HEK293 (cell line): ENCODE measurements around the gene DCAF7.

Experiments
- CTCF ChIA-PET: fragments of 350-600 bp; formaldehyde crosslinking; extraction: SDS; loops from one replicate; lab custom pipeline; 2021; ENCODE audit warnings: antibody characterized with exemption; lab: Yijun Ruan, JAX
- POLR2A ChIA-PET: fragments of 300-600 bp; formaldehyde crosslinking; extraction: SDS; loops from one replicate; lab custom pipeline; 2020; ENCODE audit warnings: antibody characterized with exemption, inconsistent platforms; lab: Yijun Ruan, JAX
- H3K27ac ChIP-seq: fragments of 200-500 bp; sonication (Bioruptor generic); 2 replicates; pipeline ENCODE4 v1.5.1; 2014; ENCODE audit warnings: low read depth, low read length, control low read depth, inconsistent platforms; ENCODE audit errors: extremely low read depth
- H3K36me3 ChIP-seq, 2 experiments: fragments of 200-500 bp in 1 of 2; sonication (Bioruptor generic) in 1 of 2; 1 replicate in 1 of 2; 2 replicates in 1 of 2; pipeline ENCODE4 v1.5.1; 2014 to 2017; ENCODE audit warnings: inconsistent platforms in 2 of 2, low read length in 2 of 2; ENCODE audit not compliant: control insufficient read depth in 2 of 2, insufficient read depth in 1 of 2
- H3K4me1 ChIP-seq: fragments of 200-500 bp; sonication (Bioruptor generic); 2 replicates; pipeline ENCODE4 v1.5.1; 2014; ENCODE audit warnings: mild to moderate bottlenecking, low read length, inconsistent platforms; ENCODE audit not compliant: control insufficient read depth, insufficient read depth
- H3K4me3 ChIP-seq: 2 replicates; pipeline ENCODE4 v1.5.1; 2011; ENCODE audit warnings: low read depth, mild to moderate bottlenecking, control low read depth, low read length, moderate library complexity
- H3K9me3 ChIP-seq: fragments of 200-500 bp; sonication (Bioruptor generic); 2 replicates; pipeline ENCODE4 v1.5.1; 2014; ENCODE audit warnings: low read depth, low read length, inconsistent platforms; ENCODE audit not compliant: control insufficient read depth, insufficient read depth
- GLI2 ChIP-seq: fragments of 450-650 bp; formaldehyde crosslinking; IDR thresholded peaks from 2 replicates; pipeline ENCODE4; 2017; ENCODE audit warnings: missing biosample characterization, missing genetic modification characterization, low read depth, borderline replicate concordance
- GLI4 ChIP-seq: fragments of 450-650 bp; formaldehyde crosslinking; IDR thresholded peaks from 2 replicates; pipeline ENCODE4 v1.5.1; 2016; ENCODE audit warnings: missing biosample characterization, missing genetic modification characterization
- GLIS1 ChIP-seq: fragments of 450-650 bp; formaldehyde crosslinking; IDR thresholded peaks from 2 replicates; pipeline ENCODE4 v1.5.1; 2016; ENCODE audit warnings: missing biosample characterization, missing genetic modification characterization
- HOXC10 ChIP-seq: sonication (generic); formaldehyde crosslinking; IDR thresholded peaks from 2 replicates; pipeline ENCODE4 v1.8.1; 2023; ENCODE audit warnings: mild to moderate bottlenecking, missing genetic modification reagents
- MYNN ChIP-seq: fragments of 450-650 bp; formaldehyde crosslinking; IDR thresholded peaks from 2 replicates; pipeline ENCODE4 v1.5.1; 2016; ENCODE audit warnings: missing biosample characterization, missing genetic modification characterization, borderline replicate concordance
- ZBTB1 ChIP-seq: fragments of 450-650 bp; formaldehyde crosslinking; IDR thresholded peaks from 2 replicates; pipeline ENCODE4 v1.5.1; 2016; ENCODE audit warnings: missing biosample characterization, missing genetic modification characterization
- ZBTB17 ChIP-seq: fragments of 450-650 bp; formaldehyde crosslinking; IDR thresholded peaks from 2 replicates; pipeline ENCODE4 v1.5.1; 2016; ENCODE audit warnings: missing biosample characterization, missing genetic modification characterization
- ZNF157 ChIP-seq: fragments of 450-650 bp; formaldehyde crosslinking; IDR thresholded peaks from 2 replicates; pipeline ENCODE4 v1.5.1; 2016; ENCODE audit warnings: missing biosample characterization, missing genetic modification characterization
- ZNF16 ChIP-seq: fragments of 450-650 bp; formaldehyde crosslinking; IDR thresholded peaks from 2 replicates; pipeline ENCODE4 v1.5.1; 2016; ENCODE audit warnings: low read depth, missing biosample characterization, missing genetic modification characterization
- ZNF175 ChIP-seq: fragments of 450-650 bp; formaldehyde crosslinking; IDR thresholded peaks from 2 replicates; pipeline ENCODE4 v1.5.1; 2016; ENCODE audit warnings: missing biosample characterization, missing genetic modification characterization
- ZNF2 ChIP-seq: fragments of 450-650 bp; formaldehyde crosslinking; IDR thresholded peaks from 2 replicates; pipeline ENCODE4 v1.5.1; 2016; ENCODE audit warnings: missing biosample characterization, missing genetic modification characterization
- ZNF214 ChIP-seq: fragments of 450-650 bp; formaldehyde crosslinking; IDR thresholded peaks from 2 replicates; pipeline ENCODE4 v1.5.1; 2017; ENCODE audit warnings: missing biosample characterization, mild to moderate bottlenecking, missing genetic modification characterization, borderline replicate concordance
- ZNF274 ChIP-seq, 2 experiments: fragments of 200-500 bp in 1 of 2; fragments of 450-650 bp in 1 of 2; sonication (Bioruptor generic) in 1 of 2; formaldehyde crosslinking in 1 of 2; IDR thresholded peaks; 2 replicates each; pipeline versions ENCODE4 v1.5.1 to v1.6.1; 2014 to 2016; ENCODE audit warnings: borderline replicate concordance in 1 of 2, inconsistent platforms in 1 of 2, low read length in 1 of 2, missing biosample characterization in 1 of 2, missing genetic modification characterization in 1 of 2
- ZNF433 ChIP-seq: fragments of 450-650 bp; formaldehyde crosslinking; IDR thresholded peaks from 2 replicates; pipeline ENCODE4 v1.5.1; 2016; ENCODE audit warnings: missing biosample characterization, missing genetic modification characterization, low read depth
- ZNF514 ChIP-seq: fragments of 450-650 bp; formaldehyde crosslinking; IDR thresholded peaks from 2 replicates; pipeline ENCODE4 v1.5.1; 2016; ENCODE audit warnings: missing biosample characterization, missing genetic modification characterization
- ZNF521 ChIP-seq: fragments of 450-650 bp; formaldehyde crosslinking; IDR thresholded peaks from 2 replicates; pipeline ENCODE4 v1.5.1; 2017; ENCODE audit warnings: missing biosample characterization, mild to moderate bottlenecking, missing genetic modification characterization
- ZNF623 ChIP-seq: fragments of 450-650 bp; formaldehyde crosslinking; IDR thresholded peaks from 2 replicates; pipeline ENCODE4 v1.5.1; 2016; ENCODE audit warnings: missing biosample characterization, missing genetic modification characterization
- ZNF629 ChIP-seq: fragments of 450-650 bp; formaldehyde crosslinking; IDR thresholded peaks from 2 replicates; pipeline ENCODE4 v1.5.1; 2017; ENCODE audit warnings: missing biosample characterization, missing genetic modification characterization
- ZNF654 ChIP-seq: fragments of 450-650 bp; formaldehyde crosslinking; IDR thresholded peaks from 2 replicates; pipeline ENCODE4 v1.5.1; 2016; ENCODE audit warnings: low read depth, missing biosample characterization, missing genetic modification characterization
- ZNF670 ChIP-seq: fragments of 450-650 bp; formaldehyde crosslinking; IDR thresholded peaks from 2 replicates; pipeline ENCODE4 v1.5.1; 2016; ENCODE audit warnings: missing biosample characterization, missing genetic modification characterization, low read depth
- ZNF707 ChIP-seq: fragments of 450-650 bp; formaldehyde crosslinking; IDR thresholded peaks from 2 replicates; pipeline ENCODE4 v1.5.1; 2016; ENCODE audit warnings: missing biosample characterization, missing genetic modification characterization
- ZNF768 ChIP-seq: fragments of 450-650 bp; formaldehyde crosslinking; IDR thresholded peaks from 2 replicates; pipeline ENCODE4 v1.5.1; 2018; ENCODE audit warnings: missing biosample characterization, mild to moderate bottlenecking, missing genetic modification characterization

Gene DCAF7

DNA sequence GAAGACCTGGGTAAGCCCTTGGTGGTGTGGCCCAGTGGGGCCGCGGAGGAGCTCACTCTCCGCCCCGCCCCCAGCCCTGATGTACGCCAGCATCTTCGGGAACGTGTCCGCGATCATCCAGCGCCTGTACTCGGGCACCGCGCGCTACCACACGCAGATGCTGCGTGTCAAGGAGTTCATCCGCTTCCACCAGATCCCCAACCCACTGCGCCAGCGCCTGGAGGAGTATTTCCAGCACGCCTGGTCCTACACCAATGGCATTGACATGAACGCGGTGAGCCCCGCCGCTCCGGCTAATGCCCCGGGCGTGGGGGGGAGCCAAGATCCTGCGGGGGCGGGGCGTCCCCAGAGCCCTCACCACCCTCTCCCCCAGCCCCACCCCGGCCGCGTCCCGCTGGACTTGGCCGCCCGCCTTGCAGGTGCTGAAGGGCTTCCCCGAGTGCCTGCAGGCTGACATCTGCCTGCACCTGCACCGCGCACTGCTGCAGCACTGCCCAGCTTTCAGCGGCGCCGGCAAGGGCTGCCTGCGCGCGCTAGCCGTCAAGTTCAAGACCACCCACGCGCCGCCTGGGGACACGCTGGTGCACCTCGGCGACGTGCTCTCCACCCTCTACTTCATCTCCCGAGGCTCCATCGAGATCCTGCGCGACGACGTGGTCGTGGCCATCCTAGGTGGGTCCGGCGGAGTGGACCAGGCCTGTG lies 12.1 kb upstream of the DCAF7 start (continued):
- TF ChIP-seq GLI4 (tag by site-specific recombination) (no peak), ZNF670 (tag by site-specific recombination) (no peak)

DNA sequence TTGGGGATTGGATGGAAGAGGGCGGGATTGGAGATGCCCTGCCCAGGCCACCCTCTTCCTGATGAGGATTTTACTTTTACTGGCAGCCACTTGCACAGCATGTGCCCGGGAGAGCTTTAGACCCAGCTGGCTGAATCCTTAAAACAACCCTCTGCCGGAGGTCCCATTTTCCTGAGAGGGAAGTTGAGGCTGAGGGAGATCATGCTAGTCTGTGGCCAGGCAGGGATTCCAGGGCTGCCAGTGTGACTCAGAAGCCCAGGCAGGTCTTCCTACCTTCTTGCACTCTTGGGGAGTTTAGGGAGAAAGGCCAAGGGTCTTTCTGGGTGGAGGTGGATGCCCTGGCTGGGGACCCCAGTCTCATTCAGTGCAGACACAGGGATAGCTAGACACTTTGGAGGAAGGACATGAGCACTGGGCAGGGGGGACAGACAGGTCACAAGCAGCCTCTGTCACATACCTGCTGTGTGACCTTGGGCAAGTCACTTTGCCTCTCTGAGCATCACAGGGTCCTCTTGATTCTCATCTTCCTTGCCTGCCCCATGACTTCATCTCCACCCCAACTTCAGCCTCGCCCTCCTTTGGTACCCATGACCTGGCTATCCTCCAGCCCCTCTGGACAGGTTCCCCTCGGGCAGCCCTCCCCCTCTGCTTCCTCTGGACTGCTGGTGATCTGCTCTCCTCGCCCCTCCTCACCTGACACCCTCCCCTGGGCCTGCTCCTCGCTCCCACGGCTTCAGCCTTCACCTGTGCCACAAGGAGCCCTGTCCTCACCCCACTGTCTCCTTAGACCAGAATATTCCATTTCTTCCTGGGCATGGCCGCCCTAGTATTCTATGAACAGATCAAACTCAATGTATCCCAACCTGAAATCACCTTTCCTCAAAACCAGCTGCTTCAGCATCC lies 11.3 kb upstream of the DCAF7 start:
- CTCF ChIA-PET, result no interaction called here
- Histone ChIP-seq H3K9me3 (no peaks in the 10 kb centered on the region), H3K4me3 (no peak overlapping the region), H3K4me1 (no peaks in the 10 kb centered on the region), H3K36me3 (no peaks in the 10 kb centered on the region), H3K27ac (no peak overlapping the region)
- POLR2A ChIA-PET, result no interaction called here
- TF ChIP-seq ZNF629 (tag by site-specific recombination) (no peak), ZNF623 (tag by site-specific recombination) (no peak), ZNF2 (no peak), ZNF768 (tag by site-specific recombination) (peak; percentile 76)

DNA sequence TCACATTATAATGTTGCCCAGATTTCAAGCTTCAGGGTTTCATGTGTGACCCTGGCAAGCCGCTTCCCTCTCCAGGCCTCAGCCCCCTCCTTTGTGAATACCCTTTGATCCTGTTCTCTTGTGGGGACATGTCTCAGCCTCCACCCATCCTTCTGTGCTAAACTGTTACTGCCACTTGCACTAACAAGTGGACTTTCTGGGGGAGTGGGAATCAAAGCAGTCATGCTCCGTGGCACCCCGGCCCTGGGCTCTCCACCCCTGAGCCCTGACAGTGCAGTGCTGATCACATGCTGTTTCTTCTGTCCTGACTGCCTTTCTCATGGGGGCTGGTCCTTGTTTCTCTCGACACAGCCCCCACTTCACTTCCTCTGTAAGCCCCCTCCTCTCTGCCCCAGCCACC lies 9.7 kb upstream of the DCAF7 start:
- TF ChIP-seq ZNF433 (tag by site-specific recombination) (no peak), MYNN (no peak), ZNF707 (no peak), ZNF214 (tag by site-specific recombination) (no peak), ZNF157 (tag by site-specific recombination) (no peak), ZNF654 (no peak), ZNF670 (tag by site-specific recombination) (no peak), ZNF175 (tag by site-specific recombination) (no peak), ZNF514 (tag by site-specific recombination) (no peak)
- TF ChIP-seq, all 188 proteins: peak for 0
- ChIA-PET CTCF (interaction anchor here (0.7 kb wide), 1 partner anchor 8 kb away, joined by 3 read pairs; no protein-coding TSS in a partner anchor), POLR2A (no interaction called here)
- H3K27ac ChIP-seq, result no peak overlapping the region
- H3K4me3 ChIP-seq, result no peak overlapping the region
- H3K9me3 ChIP-seq, result no peaks in the 10 kb centered on the region
- no peaks in the 10 kb centered on the region for H3K4me1 ChIP-seq
- H3K36me3 ChIP-seq, result no peaks in the 10 kb centered on the region

DNA sequence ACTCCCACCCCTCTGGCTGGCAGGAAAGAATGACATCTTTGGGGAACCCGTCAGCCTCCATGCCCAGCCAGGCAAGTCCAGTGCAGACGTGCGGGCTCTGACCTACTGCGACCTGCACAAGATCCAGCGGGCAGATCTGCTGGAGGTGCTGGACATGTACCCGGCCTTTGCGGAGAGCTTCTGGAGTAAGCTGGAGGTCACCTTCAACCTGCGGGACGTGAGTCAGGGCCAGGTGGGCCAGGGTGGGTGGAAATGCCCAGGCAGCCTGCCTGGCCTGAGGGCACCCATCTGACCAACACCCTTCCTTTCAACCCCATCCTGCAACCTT lies 8.1 kb upstream of the DCAF7 start:
- ChIA-PET CTCF (interaction anchor here (0.6 to 1.4 kb wide), 3 partner anchors 30 to 399 kb away, joined by 3 to 4 read pairs (median 3); no protein-coding TSS in a partner anchor), POLR2A (no interaction called here)
- no peaks in the 10 kb centered on the region for H3K4me1 ChIP-seq

More for the DNA sequence above, 8.1 kb upstream of the DCAF7 start:
- Histone ChIP-seq H3K4me3 (no peak overlapping the region), H3K36me3 (no peaks in the 10 kb centered on the region), H3K9me3 (no peaks in the 10 kb centered on the region), H3K27ac (no peak overlapping the region)
- TF ChIP-seq HOXC10 (no peak), ZNF521 (no peak), ZNF274 (IDR thresholded peaks at IDR 0.05; ENCODE audit: low read length) (no peak), ZNF274 (tag by site-specific recombination; IDR thresholded peaks at IDR 0.05; ENCODE audit: borderline replicate concordance) (no peak), GLI2 (tag by site-specific recombination) (no peak), ZNF16 (tag by site-specific recombination) (no peak), GLIS1 (no peak), ZNF175 (tag by site-specific recombination) (no peak), ZBTB17 (tag by site-specific recombination) (no peak), ZBTB1 (no peak)
